ENCODE measurements around the gene KYNU. TPM values are rescaled to one million over a fixed set of nuclear protein-coding genes. Genes with fewer than 3 reads are reported as not detected.
"Not testable (repeated sequence)": the region's sequence is repeated elsewhere in the genome, so short reads cannot be mapped to it uniquely, and the experiment has no call there.

The KYNU gene
- total RNA-seq, 1 donor from 2014 or later = not detected

- no peak for DNase-seq
- TF ChIP-seq CTCF (IDR thresholded peaks at IDR 0.05; ENCODE audit: partially characterized antibody, unreplicated experiment) = no peak
- Mint-ChIP-seq H3K27me3 (ENCODE audit: unreplicated experiment) (no peaks in the 10 kb centered on the region), H3K4me3 (ENCODE audit: unreplicated experiment) (no peak overlapping the region), H3K9me3 (ENCODE audit: unreplicated experiment) (no peaks in the 10 kb centered on the region), H3K27ac (ENCODE audit: unreplicated experiment) (no peak overlapping the region), H3K36me3 (ENCODE audit: unreplicated experiment) (no peaks in the 10 kb centered on the region), H3K4me1 (ENCODE audit: low read depth, unreplicated experiment) (no peaks in the 10 kb centered on the region)
Observed at GRCh38 chr2:143088388-143088787, 210.9 kb downstream of the KYNU start.

GRCh38 chr2:143089520-143089919 lies 212.1 kb downstream of the KYNU start:
- H3K4me3 Mint-ChIP-seq (ENCODE audit: unreplicated experiment); H3K27me3 Mint-ChIP-seq (ENCODE audit: unreplicated experiment); H3K36me3 Mint-ChIP-seq (ENCODE audit: unreplicated experiment); H3K27ac Mint-ChIP-seq (ENCODE audit: unreplicated experiment); H3K9me3 Mint-ChIP-seq (ENCODE audit: unreplicated experiment); DNase-seq; H3K4me1 Mint-ChIP-seq (ENCODE audit: low read depth, unreplicated experiment): not testable (repeated sequence)

Data from glutamatergic neuron (in vitro differentiated cells).